ENCODE results near the gene TCEA3. TPM values are rescaled to one million over a fixed set of nuclear protein-coding genes. Genes with fewer than 3 reads are reported as not detected.

TCEA3 gene
- total and polyA plus RNA-seq, 2 donors (not counting 3 experiments of a cell fraction or from before 2014, with no cell fraction given), result 1.5 to 3.7 TPM

GRCh38 chr1:23446661-23447310 is 22.2 kb upstream of the TCEA3 start:
- no peak overlapping the region for H3K9ac ChIP-seq (replicated peaks; ENCODE audit: extremely low read depth, insufficient read depth, low read length)
- H3K79me2 ChIP-seq (ENCODE audit: control insufficient read depth, insufficient read depth, low read length), result no peaks in the 10 kb centered on the region
- no peak overlapping the region for H2AFZ ChIP-seq (ENCODE audit: low read depth, low read length)
- no peaks in the 10 kb centered on the region for H3K36me3 ChIP-seq (ENCODE audit: control insufficient read depth in 2 of 2, extremely low read depth in 1 of 2, insufficient read depth in 2 of 2, low read length in 2 of 2)
- no peaks in the 10 kb centered on the region for H4K20me1 ChIP-seq (replicated peaks; ENCODE audit: control insufficient read depth, extremely low read depth, insufficient read depth, low read length)
- dilution Hi-C loops (cut with MboI; ENCODE audit: extremely low pct_ligation_motif_present, low sequenced_read_pairs) (no loop called here), intact Hi-C loops (cut with micrococcal nuclease) (no loop called here)
- no peak overlapping the region for H3K27ac ChIP-seq (ENCODE audit: insufficient read depth, low read depth, low read length)
- BruUV-seq (replicated peaks), result no TSS peak
- ChIA-PET CTCF (interaction anchor here (1.0 to 1.7 kb wide), 2 partner anchors 50 to 458 kb away, joined by 3 to 4 read pairs; no protein-coding TSS in a partner anchor), POLR2A (no interaction called here)
- no peak overlapping the region for H3K4me2 ChIP-seq (ENCODE audit: insufficient read depth, low read length)
- H3K4me1 ChIP-seq (ENCODE audit: control insufficient read depth, extremely low read depth, insufficient read depth, low read length), result no peaks in the 10 kb centered on the region
- no peak for DNase-seq (ENCODE audit: low read depth, low spot score)
- no peak for FAIRE-seq
- no peaks in the 10 kb centered on the region for H3K9me1 ChIP-seq (replicated peaks; ENCODE audit: control insufficient read depth, extremely low read depth, insufficient read depth, low read length)
- H3K4me3 ChIP-seq (replicated peaks in 1 of 3; ENCODE audit: insufficient read depth in 1 of 3, low read depth in 1 of 3, low read length in 3 of 3), result no peak overlapping the region
- TF ChIP-seq JUN (IDR thresholded peaks at IDR 0.05; ENCODE audit: borderline replicate concordance, insufficient read depth, insufficient read length, low read depth) (no peak), MYC (IDR thresholded peaks at IDR 0.05; ENCODE audit: low read depth, low read length) (no peak), FOS (IDR thresholded peaks at IDR 0.05; ENCODE audit: borderline replicate concordance, insufficient read depth, low read length) (no peak), POLR2A (IDR thresholded peaks at IDR 0.05; ENCODE audit: low read depth, low read length) (no peak), POLR2AphosphoS5 (IDR thresholded peaks at IDR 0.05; ENCODE audit: insufficient read depth, low read depth, low read length) (no peak), EZH2 (IDR thresholded peaks at IDR 0.05; ENCODE audit: borderline replicate concordance, low read depth, low read length, severe bottlenecking) (no peak), GATA2 (IDR thresholded peaks at IDR 0.05; ENCODE audit: insufficient read depth, insufficient read length, low read depth, low read length) (no peak), CTCF (IDR thresholded peaks at IDR 0.05; ENCODE audit: extremely low read depth in 1 of 2, insufficient read depth in 1 of 2, low read depth in 1 of 2, low read length in 2 of 2) (no peak)
- no peaks in the 10 kb centered on the region for H3K27me3 ChIP-seq (ENCODE audit: control insufficient read depth in 2 of 2, insufficient read depth in 2 of 2, low read length in 2 of 2)
- no peaks in the 10 kb centered on the region for H3K9me3 ChIP-seq (replicated peaks; ENCODE audit: control insufficient read depth, insufficient read depth, low read length)
